Epithelial cell of esophagus (primary cell): ENCODE measurements around the gene NKX1-2.
A peak's percentile ranks its signal among the peaks of the same experiment; 100 is the strongest.

Experiments used
- DNase-seq: peaks from one replicate; pipeline ENCODE4 v3.0.0; 2010; ENCODE audit warnings: low read depth
- H3K4me3 ChIP-seq: 2 replicates; pipeline ENCODE4 v1.5.1; 2011; ENCODE audit warnings: mild to moderate bottlenecking, low read length, control low read depth
- CTCF ChIP-seq: IDR thresholded peaks from 2 replicates; pipeline ENCODE4 v1.5.1; 2011; ENCODE audit warnings: low read depth, mild to moderate bottlenecking, low read length, control low read depth, inconsistent platforms; ENCODE audit not compliant: insufficient read depth; ENCODE audit errors: missing control alignments

NKX1-2 gene

DNA sequence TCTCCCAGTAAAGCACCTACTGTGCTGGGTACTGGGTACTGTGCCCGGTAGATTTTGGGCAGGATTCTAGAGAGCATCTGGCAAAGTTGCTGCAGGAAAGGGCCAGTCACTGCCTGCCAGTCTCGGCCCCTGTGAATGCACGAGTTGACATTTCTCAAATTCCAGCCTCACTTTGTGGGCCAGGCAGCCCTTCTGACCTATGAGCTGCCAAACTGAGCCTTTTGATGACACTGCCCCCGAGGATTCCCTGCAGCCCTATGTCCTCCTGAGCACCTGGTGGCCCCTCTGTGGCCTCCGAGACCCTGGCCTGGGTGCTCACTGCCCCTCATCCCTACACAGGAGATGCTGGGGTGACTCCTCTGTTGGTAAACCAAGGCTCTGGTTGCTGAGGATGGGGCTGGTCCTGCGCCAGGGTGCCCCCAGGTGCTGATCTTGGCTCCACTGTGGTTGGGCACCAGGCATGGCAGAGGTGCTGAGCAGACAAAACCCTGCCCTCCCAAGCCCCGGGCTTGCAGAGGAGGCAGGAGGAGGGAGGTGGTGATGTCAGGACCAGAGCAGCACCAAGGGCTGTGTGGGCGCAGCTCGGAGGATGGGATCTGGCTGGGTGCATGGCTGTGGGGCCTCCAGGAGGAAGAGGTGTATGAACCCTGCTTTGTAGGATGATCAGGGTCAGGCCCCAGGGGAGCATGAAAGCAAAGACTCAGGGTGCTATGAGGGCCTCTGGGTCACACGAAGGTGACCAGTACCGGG, 28.0 kb upstream of the NKX1-2 start:
- no peak for TF ChIP-seq CTCF
- peak; percentile 11 for DNase-seq
- H3K4me3 ChIP-seq = no peak overlapping the region

GRCh38 chr10:124476043-124476725, 26.3 kb upstream of the NKX1-2 start:
- H3K4me3 ChIP-seq = no peak overlapping the region
- no peak for TF ChIP-seq CTCF
- no peak for DNase-seq

DNA sequence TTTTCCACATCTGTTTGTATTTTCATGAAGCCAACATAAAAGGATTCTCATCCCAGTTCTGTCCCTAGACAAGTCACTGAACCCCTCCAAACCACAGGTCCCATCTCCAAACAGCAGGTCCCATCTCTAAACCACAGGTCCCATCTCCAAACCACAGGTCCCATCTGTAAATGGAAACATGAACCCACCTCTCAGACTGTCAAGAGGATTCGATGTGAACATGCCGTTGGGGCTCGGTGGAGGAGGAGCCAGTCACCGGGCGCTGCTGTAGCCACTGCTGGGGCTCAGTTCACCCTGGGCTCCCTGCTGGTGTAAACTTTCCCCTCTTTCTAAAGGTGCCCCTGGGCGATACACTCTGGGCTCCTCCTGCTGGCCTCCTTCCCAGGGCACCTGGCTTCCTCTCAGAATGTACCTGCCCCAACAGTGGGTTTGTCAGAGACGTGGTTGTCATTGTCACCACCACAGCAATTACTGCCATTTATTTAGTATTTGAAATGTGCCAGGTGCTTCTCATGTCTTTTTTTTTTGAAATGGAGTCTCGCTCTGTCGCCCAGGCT, 24.8 kb upstream of the NKX1-2 start:
- no peak for DNase-seq
- H3K4me3 ChIP-seq = no peak overlapping the region
- no peak for TF ChIP-seq CTCF

- DNase-seq = no peak
- no peak for TF ChIP-seq CTCF
- H3K4me3 ChIP-seq = no peak overlapping the region
Observed at GRCh38 chr10:124473070-124473469, 23.2 kb upstream of the NKX1-2 start.

DNA sequence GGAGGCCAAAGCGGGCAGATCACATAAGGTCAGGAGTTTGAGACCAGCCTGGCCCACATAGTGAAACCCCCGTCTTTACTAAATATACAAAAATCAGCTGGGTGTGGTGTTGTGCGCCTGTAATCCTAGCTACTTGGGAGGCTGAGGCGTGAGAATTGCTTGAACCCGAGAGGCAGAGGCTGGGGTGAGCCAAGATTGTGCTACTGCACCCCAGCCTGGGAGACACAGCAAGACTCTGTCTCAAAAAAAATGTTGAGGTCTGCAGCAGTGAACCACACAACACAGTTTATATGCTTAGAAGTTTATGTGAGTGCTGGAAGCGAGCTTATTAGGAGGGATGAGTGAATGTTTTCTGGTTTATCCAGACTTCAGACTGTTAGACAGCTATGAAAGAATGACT, 22.2 kb upstream of the NKX1-2 start:
- no peak for DNase-seq
- no peak for TF ChIP-seq CTCF
- H3K4me3 ChIP-seq = no peak overlapping the region

- H3K4me3 ChIP-seq = no peak overlapping the region
- no peak for DNase-seq
- no peak for TF ChIP-seq CTCF
Observed at GRCh38 chr10:124470544-124471434, 21.0 kb upstream of the NKX1-2 start.
